IMR-90 (cell line): ENCODE results near the gene CEP162. TPM values are rescaled to one million over a fixed set of nuclear protein-coding genes. Genes with fewer than 3 reads are reported as not detected.

Experiments used
- ATAC-seq: fragments of 200-7000 bp; cut with Tn5 transposase; 2 replicates; pipeline ENCODE4 v1.9.1; 2020; ENCODE audit warnings: low read depth, mild to moderate bottlenecking, moderate library complexity
- BruUV-seq: library from RNA; stranded (reverse); fragments of 400-500 nt; replicated peaks from 2 replicates; lab custom pipeline; 2021; lab: Mats Ljungman, UMichigan
- CTCF ChIA-PET: fragments of 300-600 bp; formaldehyde crosslinking; extraction: SDS; loops from one replicate; lab custom pipeline; 2021; ENCODE audit warnings: antibody characterized with exemption; lab: Yijun Ruan, JAX
- POLR2A ChIA-PET: fragments of 300-600 bp; sonication (Branson Sonifier 250); formaldehyde crosslinking; loops from one replicate; lab custom pipeline; 2022; ENCODE audit warnings: antibody characterized with exemption; ENCODE audit not compliant: unreplicated experiment; lab: Charles Lee
- DNase-seq: peaks from one replicate; pipeline ENCODE4 v3.0.0; 2013
- H2AFZ ChIP-seq: replicated peaks from 2 replicates; pipeline ENCODE3; 2013; ENCODE audit warnings: low read length, mild to moderate bottlenecking; ENCODE audit not compliant: poor library complexity
- H2AK5ac ChIP-seq: 2 replicates; pipeline ENCODE4 v1.6.1; 2013; ENCODE audit warnings: low read depth, low read length, inconsistent platforms
- H2AK9ac ChIP-seq: replicated peaks from 2 replicates; pipeline ENCODE3; 2013; ENCODE audit warnings: mild to moderate bottlenecking, low read depth, low read length, moderate library complexity; ENCODE audit not compliant: poor library complexity
- H2BK120ac ChIP-seq: 2 replicates; pipeline ENCODE4 v1.6.1; 2013; ENCODE audit warnings: low read depth, low read length, inconsistent platforms
- H2BK15ac ChIP-seq: 3 replicates; pipeline ENCODE4 v1.6.1; 2013; ENCODE audit warnings: low read depth, low read length, inconsistent platforms
- H2BK20ac ChIP-seq: 2 replicates; pipeline ENCODE4 v1.6.1; 2013; ENCODE audit warnings: low read depth, mild to moderate bottlenecking, inconsistent platforms, low read length, moderate library complexity
- H2BK5ac ChIP-seq: 2 replicates; pipeline ENCODE4 v1.6.1; 2013; ENCODE audit warnings: mild to moderate bottlenecking, low read depth, low read length, inconsistent platforms; ENCODE audit not compliant: poor library complexity, severe bottlenecking
- H3K14ac ChIP-seq: replicated peaks from 2 replicates; pipeline ENCODE4 v1.6.1; 2013; ENCODE audit warnings: low read depth, low read length, inconsistent platforms
- H3K18ac ChIP-seq: 2 replicates; pipeline ENCODE4 v1.6.1; 2013; ENCODE audit warnings: low read depth, low read length, control low read depth
- H3K23ac ChIP-seq: 2 replicates; pipeline ENCODE4 v1.6.1; 2013; ENCODE audit warnings: low read depth, low read length, inconsistent platforms
- H3K27ac ChIP-seq: 2 replicates; pipeline ENCODE4 v1.5.1; 2013; ENCODE audit warnings: mild to moderate bottlenecking, control low read depth, low read length; ENCODE audit not compliant: insufficient read depth
- H3K27me3 ChIP-seq: 2 replicates; pipeline ENCODE4 v1.6.1; 2013; ENCODE audit warnings: low read length; ENCODE audit not compliant: control insufficient read depth, insufficient read depth
- H3K36me3 ChIP-seq: 2 replicates; pipeline ENCODE4 v1.6.1; 2013; ENCODE audit warnings: low read length, mixed read lengths; ENCODE audit not compliant: control insufficient read depth, insufficient read depth
- H3K4ac ChIP-seq: 2 replicates; pipeline ENCODE4 v1.6.1; 2013; ENCODE audit warnings: low read depth, low read length, inconsistent platforms
- H3K4me1 ChIP-seq: 2 replicates; pipeline ENCODE4 v1.6.1; 2013; ENCODE audit warnings: low read length, mixed read lengths; ENCODE audit not compliant: control insufficient read depth, insufficient read depth
- H3K4me2 ChIP-seq: 2 replicates; pipeline ENCODE4 v1.6.1; 2013; ENCODE audit warnings: low read depth, mild to moderate bottlenecking, control low read depth, low read length, moderate library complexity
- H3K4me3 ChIP-seq: 2 replicates; pipeline ENCODE4 v1.5.1; 2013; ENCODE audit warnings: low read depth, mild to moderate bottlenecking, control low read depth, low read length, moderate library complexity; ENCODE audit not compliant: insufficient read depth
- H3K56ac ChIP-seq: 2 replicates; pipeline ENCODE4 v1.6.1; 2013; ENCODE audit warnings: low read length, inconsistent platforms; ENCODE audit not compliant: insufficient read depth; ENCODE audit errors: extremely low read depth
- H3K79me1 ChIP-seq, 2 experiments: 2 replicates each; pipeline ENCODE4 v1.6.1; 2013; ENCODE audit warnings: low read length in 2 of 2, inconsistent platforms in 1 of 2, low read depth in 1 of 2
- H3K9ac ChIP-seq: 2 replicates; pipeline ENCODE4 v1.6.1; 2013; ENCODE audit warnings: low read depth, low read length, control low read depth
- H3K9me1 ChIP-seq: 2 replicates; pipeline ENCODE4 v1.6.1; 2013; ENCODE audit warnings: low read length, inconsistent platforms; ENCODE audit not compliant: insufficient read depth
- H3K9me3 ChIP-seq: 2 replicates; pipeline ENCODE4 v1.6.1; 2013; ENCODE audit warnings: low read length; ENCODE audit not compliant: control insufficient read depth, insufficient read depth
- H4K20me1 ChIP-seq: 2 replicates; pipeline ENCODE4 v1.6.1; 2013; ENCODE audit warnings: low read length, inconsistent platforms; ENCODE audit not compliant: insufficient read depth
- H4K5ac ChIP-seq: 2 replicates; pipeline ENCODE4 v1.6.1; 2013; ENCODE audit warnings: mild to moderate bottlenecking, low read depth, low read length, control low read depth
- H4K8ac ChIP-seq, 2 experiments: 2 replicates each; pipeline ENCODE4 v1.6.1; 2013; ENCODE audit warnings: low read depth in 2 of 2, low read length in 2 of 2, control low read depth in 1 of 2, inconsistent platforms in 1 of 2
- H4K91ac ChIP-seq: 2 replicates; pipeline ENCODE4 v1.6.1; 2013; ENCODE audit warnings: low read depth, low read length, inconsistent platforms; ENCODE audit not compliant: insufficient read depth
- BHLHE40 ChIP-seq: fragments of 150-350 bp; IDR thresholded peaks from 2 replicates; pipeline ENCODE4 v1.6.1; 2016; ENCODE audit warnings: mild to moderate bottlenecking, low read depth, low read length
- CEBPB ChIP-seq: IDR thresholded peaks from 2 replicates; pipeline ENCODE4 v1.6.1; 2012; ENCODE audit warnings: low read depth, low read length, improper control_type of control experiment
- CHD1 ChIP-seq: IDR thresholded peaks from 2 replicates; pipeline ENCODE4 v1.6.1; 2012; ENCODE audit warnings: low read depth, low read length, improper control_type of control experiment
- FOS ChIP-seq: fragments of 150-350 bp; IDR thresholded peaks from 2 replicates; pipeline ENCODE4 v1.6.1; 2016; ENCODE audit warnings: low read depth, low read length
- MAFK ChIP-seq: IDR thresholded peaks from 2 replicates; pipeline ENCODE4 v1.6.1; 2012; ENCODE audit warnings: low read depth, low read length, improper control_type of control experiment
- MAZ ChIP-seq: IDR thresholded peaks from 2 replicates; pipeline ENCODE4 v1.6.1; 2012; ENCODE audit warnings: low read depth, mild to moderate bottlenecking, low read length, improper control_type of control experiment, moderate library complexity, borderline replicate concordance
- MXI1 ChIP-seq: IDR thresholded peaks from 2 replicates; pipeline ENCODE4 v1.6.1; 2012; ENCODE audit warnings: low read depth, mild to moderate bottlenecking, low read length, moderate library complexity, borderline replicate concordance
- NFE2L2 ChIP-seq: fragments of 150-350 bp; IDR thresholded peaks from 2 replicates; pipeline ENCODE4 v1.6.1; 2016; ENCODE audit warnings: low read depth, mild to moderate bottlenecking, low read length
- POLR2A ChIP-seq: IDR thresholded peaks from 2 replicates; pipeline ENCODE4 v1.6.1; 2012; ENCODE audit warnings: mild to moderate bottlenecking, low read depth, low read length
- RAD21 ChIP-seq: IDR thresholded peaks from 2 replicates; pipeline ENCODE4 v1.6.1; 2012; ENCODE audit warnings: low read length, improper control_type of control experiment
- RCOR1 ChIP-seq: IDR thresholded peaks from 2 replicates; pipeline ENCODE4 v1.6.1; 2012; ENCODE audit warnings: mild to moderate bottlenecking, low read length, improper control_type of control experiment; ENCODE audit not compliant: insufficient replicate concordance
- RFX5 ChIP-seq: IDR thresholded peaks from 2 replicates; pipeline ENCODE4 v1.8.0; 2012; ENCODE audit warnings: low read depth, mild to moderate bottlenecking, low read length, moderate library complexity
- SMC3 ChIP-seq: fragments of 150-350 bp; IDR thresholded peaks from 2 replicates; pipeline ENCODE4 v1.6.1; 2016; ENCODE audit warnings: low read depth, mild to moderate bottlenecking, antibody characterized with exemption, low read length, moderate library complexity
- USF2 ChIP-seq: fragments of 150-350 bp; IDR thresholded peaks from 2 replicates; pipeline ENCODE4 v1.6.1; 2017; ENCODE audit warnings: mild to moderate bottlenecking, antibody characterized with exemption, low read length, low read depth
- WGBS, 2 experiments: methylation state at CpG; one replicate each; pipeline versions ENCODE4 v1.1.5 to v1.1.7; 2013; ENCODE audit warnings: missing lambda C conversion rate in 2 of 2; ENCODE audit not compliant: insufficient read length in 1 of 2; ENCODE audit errors: extremely low coverage in 2 of 2; 5-methylcytosine and 5-hydroxymethylcytosine counted together
- dilution Hi-C: fragments of 300-500 bp; cut with HindIII; formaldehyde crosslinking; loops from one replicate; pipeline ENCODE4 v1.14.3; 2018; ENCODE audit warnings: low sequenced_read_pairs; ENCODE audit not compliant: unreplicated experiment
- in situ Hi-C: fragments of 300-500 bp; cut with MboI; formaldehyde crosslinking; loops from 3 replicates; pipeline ENCODE4 v1.14.3; 2019; ENCODE audit warnings: low sequenced_read_pairs, inconsistent platforms, mixed read lengths
- intact Hi-C: fragments of 100-400 bp; cut with micrococcal nuclease; formaldehyde crosslinking; loops from 2 replicates; pipeline ENCODE4 v1.10.0; 2022
- polyA plus RNA-seq, 3 experiments: library from polyadenylated mRNA; depleted of rRNA; stranded (reverse); fragments of >200 nt; gene quantifications; 2 replicates each; pipeline ENCODE4 v1.2.3, GENCODE V29; 2012; ENCODE audit warnings: low replicate concordance in 1 of 3
- total RNA-seq: library from RNA; depleted of rRNA; stranded (reverse); fragments of >200 nt; gene quantifications from 2 replicates; pipeline ENCODE4 v1.2.3, GENCODE V29; 2012
- TF ChIP-seq, protein P1 (sequence below): fragments of 150-350 bp; IDR thresholded peaks from 2 replicates; pipeline ENCODE4 v1.6.1; 2016; ENCODE audit warnings: low read depth, mild to moderate bottlenecking, low read length, moderate library complexity, borderline replicate concordance
- TF ChIP-seq, protein P2 (sequence below): conservative IDR thresholded peaks from 2 replicates; pipeline ENCODE4 v1.5.1; 2012; ENCODE audit warnings: mild to moderate bottlenecking, low read depth, low read length, improper control_type of control experiment

Gene CEP162
- total and polyA plus RNA-seq, 2 of the 4 experiments (the other 2 are of a cell fraction), result 1.2 to 1.6 TPM

- Histone ChIP-seq H3K9me1 (no peaks in the 10 kb centered on the region), H2BK120ac (no peak overlapping the region), H3K27ac (no peak overlapping the region), H2BK5ac (no peak overlapping the region), H3K4me1 (no peaks in the 10 kb centered on the region), H3K9me3 (no peaks in the 10 kb centered on the region), H3K23ac (no peak overlapping the region), H3K18ac (no peak overlapping the region), H4K20me1 (no peaks in the 10 kb centered on the region), H2AK5ac (no peak overlapping the region), H3K4ac (no peak overlapping the region), H4K5ac (no peak overlapping the region), H2AK9ac (no peak overlapping the region), H3K4me3 (no peak overlapping the region), H3K27me3 (no peaks in the 10 kb centered on the region), H4K8ac (no peak overlapping the region), H2AFZ (no peak overlapping the region), H3K79me1 (no peaks in the 10 kb centered on the region), H3K9ac (no peak overlapping the region), H3K56ac (no peak overlapping the region), H3K36me3 (0 out of 2 replicates have a peak, but pooled peaks cover 3% of the 10 kb centered on the region), H2BK15ac (no peak overlapping the region), H4K91ac (no peak overlapping the region), H3K4me2 (no peak overlapping the region), H3K14ac (no peak overlapping the region), H2BK20ac (no peak overlapping the region)
- WGBS, 2 experiments, result 80% methylated on average over 1 of the region's 1 CpG; no CpG with 5 or more reads in 1 of the 2 experiments
- DNase-seq, result no peak
- ChIA-PET POLR2A (no interaction called here), CTCF (no interaction called here)
- BruUV-seq, result no TSS peak
- no peak for TF ChIP-seq FOS
- no peak for TF ChIP-seq SMC3
- TF ChIP-seq RFX5, result no peak
- no peak for TF ChIP-seq MAZ
- TF ChIP-seq MXI1, result no peak
- TF ChIP-seq, protein P1, sequence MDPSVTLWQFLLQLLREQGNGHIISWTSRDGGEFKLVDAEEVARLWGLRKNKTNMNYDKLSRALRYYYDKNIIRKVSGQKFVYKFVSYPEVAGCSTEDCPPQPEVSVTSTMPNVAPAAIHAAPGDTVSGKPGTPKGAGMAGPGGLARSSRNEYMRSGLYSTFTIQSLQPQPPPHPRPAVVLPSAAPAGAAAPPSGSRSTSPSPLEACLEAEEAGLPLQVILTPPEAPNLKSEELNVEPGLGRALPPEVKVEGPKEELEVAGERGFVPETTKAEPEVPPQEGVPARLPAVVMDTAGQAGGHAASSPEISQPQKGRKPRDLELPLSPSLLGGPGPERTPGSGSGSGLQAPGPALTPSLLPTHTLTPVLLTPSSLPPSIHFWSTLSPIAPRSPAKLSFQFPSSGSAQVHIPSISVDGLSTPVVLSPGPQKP, result no peak
- TF ChIP-seq, protein P2, sequence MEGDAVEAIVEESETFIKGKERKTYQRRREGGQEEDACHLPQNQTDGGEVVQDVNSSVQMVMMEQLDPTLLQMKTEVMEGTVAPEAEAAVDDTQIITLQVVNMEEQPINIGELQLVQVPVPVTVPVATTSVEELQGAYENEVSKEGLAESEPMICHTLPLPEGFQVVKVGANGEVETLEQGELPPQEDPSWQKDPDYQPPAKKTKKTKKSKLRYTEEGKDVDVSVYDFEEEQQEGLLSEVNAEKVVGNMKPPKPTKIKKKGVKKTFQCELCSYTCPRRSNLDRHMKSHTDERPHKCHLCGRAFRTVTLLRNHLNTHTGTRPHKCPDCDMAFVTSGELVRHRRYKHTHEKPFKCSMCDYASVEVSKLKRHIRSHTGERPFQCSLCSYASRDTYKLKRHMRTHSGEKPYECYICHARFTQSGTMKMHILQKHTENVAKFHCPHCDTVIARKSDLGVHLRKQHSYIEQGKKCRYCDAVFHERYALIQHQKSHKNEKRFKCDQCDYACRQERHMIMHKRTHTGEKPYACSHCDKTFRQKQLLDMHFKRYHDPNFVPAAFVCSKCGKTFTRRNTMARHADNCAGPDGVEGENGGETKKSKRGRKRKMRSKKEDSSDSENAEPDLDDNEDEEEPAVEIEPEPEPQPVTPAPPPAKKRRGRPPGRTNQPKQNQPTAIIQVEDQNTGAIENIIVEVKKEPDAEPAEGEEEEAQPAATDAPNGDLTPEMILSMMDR, result no peak
- no peak for TF ChIP-seq BHLHE40
- TF ChIP-seq NFE2L2, result no peak
- no peak for TF ChIP-seq CHD1
- TF ChIP-seq MAFK, result no peak
- TF ChIP-seq RCOR1, result no peak
- TF ChIP-seq RAD21, result no peak
- no peak for TF ChIP-seq CEBPB
- TF ChIP-seq POLR2A, result no peak
- no peak for TF ChIP-seq USF2
- ATAC-seq, result no peak
- dilution Hi-C loops (no loop called here), in situ Hi-C loops (no loop called here), intact Hi-C loops (no loop called here)
These were observed 44.0 kb downstream of the CEP162 start for GRCh38 chr6:84183430-84183829.
